PFSK-1 (cell line): ENCODE results near the gene PSMA3.

ENCODE experiments used
- FOXP2 ChIP-seq: optimal IDR thresholded peaks from 2 replicates; pipeline ENCODE3; 2011; ENCODE audit warnings: borderline replicate concordance, control low read depth, inconsistent platforms; ENCODE audit not compliant: insufficient read depth; ENCODE audit errors: extremely low read length, extremely low read depth
- POLR2AphosphoS5 ChIP-seq: IDR thresholded peaks from 2 replicates; pipeline ENCODE4 v1.6.1; 2012; ENCODE audit warnings: low read depth, mild to moderate bottlenecking, control low read depth, low read length, moderate library complexity
- REST ChIP-seq, 2 experiments: IDR thresholded peaks; 2 replicates each; pipeline versions ENCODE4 v1.6.1 to v1.8.0; 2011 to 2012; ENCODE audit warnings: low read depth in 2 of 2, low read length in 2 of 2, control low read depth in 1 of 2, inconsistent platforms in 1 of 2, mild to moderate bottlenecking in 1 of 2, moderate library complexity in 1 of 2; ENCODE audit not compliant: insufficient read depth in 1 of 2
- SIN3A ChIP-seq: IDR thresholded peaks from 2 replicates; pipeline ENCODE4 v1.6.1; 2012; ENCODE audit warnings: mild to moderate bottlenecking, low read length, moderate library complexity, borderline replicate concordance; ENCODE audit not compliant: insufficient read depth
- TAF1 ChIP-seq: IDR thresholded peaks from 2 replicates; pipeline ENCODE4 v1.6.1; 2012; ENCODE audit warnings: low read length, control low read depth, borderline replicate concordance; ENCODE audit not compliant: insufficient read depth

PSMA3 gene

GRCh38 chr14:58296726-58297125, 52.1 kb downstream of the PSMA3 start:
- no peak for TF ChIP-seq TAF1
- no peak for TF ChIP-seq FOXP2
- TF ChIP-seq POLR2AphosphoS5 = no peak
- no peak for TF ChIP-seq SIN3A
- TF ChIP-seq REST (IDR thresholded peaks at IDR 0.05; ENCODE audit: insufficient read depth in 1 of 2, low read depth in 2 of 2, low read length in 2 of 2) = no peak

GRCh38 chr14:58297412-58297761, 52.7 kb downstream of the PSMA3 start:
- TF ChIP-seq TAF1 (no peak), REST (IDR thresholded peaks at IDR 0.05; ENCODE audit: insufficient read depth in 1 of 2, low read depth in 2 of 2, low read length in 2 of 2) (no peak), POLR2AphosphoS5 (no peak), SIN3A (no peak), FOXP2 (no peak)

- TF ChIP-seq SIN3A (no peak), REST (IDR thresholded peaks at IDR 0.05; ENCODE audit: insufficient read depth in 1 of 2, low read depth in 2 of 2, low read length in 2 of 2) (no peak), TAF1 (0 out of 2 replicates have a peak, but pooled peaks have one; percentile 11), FOXP2 (peak; percentile 48), POLR2AphosphoS5 (peak; percentile 52; the same call in 1 of the 2 replicates)
Observed at GRCh38 chr14:58297762-58298476, 53.3 kb downstream of the PSMA3 start.

- TF ChIP-seq POLR2AphosphoS5 = no peak
- TF ChIP-seq FOXP2 = no peak
- no peak; the same call in 1 of the 2 replicates for TF ChIP-seq SIN3A
- no peak for TF ChIP-seq REST (IDR thresholded peaks at IDR 0.05; ENCODE audit: insufficient read depth in 1 of 2, low read depth in 2 of 2, low read length in 2 of 2)
Observed at GRCh38 chr14:58298477-58299400, 54.1 kb downstream of the PSMA3 start, which contains the start of gene ARID4A. TSS of gene ARID4A (plus strand) at chr14:58298555. CDS start at chr14:58299855, 1,300 bp downstream.
